GM12891 (cell line): ENCODE results near the gene INPP4A.

Experiments
- DNase-seq: peaks from one replicate; pipeline ENCODE4 v3.0.0; 2011; ENCODE audit warnings: low spot score; ENCODE audit not compliant: insufficient read length
- FAIRE-seq: peaks from 2 replicates; lab custom pipeline; 2011; peaks lifted over from hg19 to GRCh38; lab: Jason Lieb, UNC
- PAX5 ChIP-seq: IDR thresholded peaks from 2 replicates; pipeline ENCODE4 v1.6.1; 2011; ENCODE audit warnings: low read length, moderate library complexity, mild to moderate bottlenecking; ENCODE audit not compliant: insufficient read depth, severe bottlenecking
- POLR2A ChIP-seq: IDR thresholded peaks from 2 replicates; pipeline ENCODE4 v1.6.1; 2011; ENCODE audit warnings: low read depth, low read length, control low read depth
- POLR2AphosphoS5 ChIP-seq: IDR thresholded peaks from 2 replicates; pipeline ENCODE4 v1.6.1; 2011; ENCODE audit warnings: low read depth, low read length, control low read depth
- POU2F2 ChIP-seq: IDR thresholded peaks from 2 replicates; pipeline ENCODE4 v1.6.1; 2011; ENCODE audit warnings: low read depth, mild to moderate bottlenecking, control low read depth, low read length, moderate library complexity
- SPI1 ChIP-seq: IDR thresholded peaks from 2 replicates; pipeline ENCODE4 v1.6.1; 2011; ENCODE audit warnings: low read depth, low read length, control low read depth
- TAF1 ChIP-seq: IDR thresholded peaks from 2 replicates; pipeline ENCODE4 v1.6.1; 2011; ENCODE audit warnings: low read depth, low read length, control low read depth

Gene INPP4A

DNA sequence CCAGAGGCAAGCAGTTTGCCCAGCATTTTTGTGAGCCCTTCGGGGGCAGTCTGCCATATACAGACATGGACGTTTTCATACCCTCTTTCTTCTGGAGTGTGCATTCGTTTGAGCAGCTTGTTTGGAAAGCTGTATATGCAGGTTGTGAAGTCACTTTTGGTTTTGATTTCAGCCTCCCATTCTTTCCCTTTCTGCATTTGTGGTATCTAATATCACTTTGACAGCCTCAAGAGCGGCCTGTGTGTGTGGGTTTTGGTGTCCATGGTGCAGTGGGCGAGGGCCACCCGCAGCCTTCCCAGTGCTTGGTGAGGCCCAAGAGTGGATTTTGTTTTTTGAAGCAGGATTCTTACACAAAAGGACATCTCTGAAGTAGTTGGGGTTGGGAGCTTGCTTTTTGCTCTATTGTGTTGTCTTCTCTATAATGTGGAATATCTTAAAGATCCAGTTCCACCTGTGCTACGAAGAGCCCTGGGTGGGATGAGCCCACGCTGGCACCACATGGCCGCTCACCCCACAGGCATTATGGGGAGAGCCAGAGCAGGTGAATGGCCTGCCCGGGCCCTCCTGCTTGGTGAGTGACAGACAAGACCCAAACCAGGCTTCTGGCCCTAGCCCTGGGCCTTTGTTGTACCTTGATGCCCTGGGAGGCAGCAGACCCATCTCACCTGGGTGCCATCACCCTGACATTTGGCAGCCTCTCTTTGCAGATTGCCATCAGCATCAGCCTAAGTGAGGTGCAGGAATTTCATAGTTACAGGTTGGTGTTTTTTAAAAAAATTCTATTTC lies 29.5 kb downstream of the INPP4A start:
- TF ChIP-seq POU2F2 (0 out of 2 replicates have a peak, but pooled peaks have one; percentile 7), PAX5 (no peak), POLR2A (no peak), TAF1 (no peak), POLR2AphosphoS5 (no peak), SPI1 (no peak)
- DNase-seq (no peak), FAIRE-seq (peak; percentile 85)

DNA sequence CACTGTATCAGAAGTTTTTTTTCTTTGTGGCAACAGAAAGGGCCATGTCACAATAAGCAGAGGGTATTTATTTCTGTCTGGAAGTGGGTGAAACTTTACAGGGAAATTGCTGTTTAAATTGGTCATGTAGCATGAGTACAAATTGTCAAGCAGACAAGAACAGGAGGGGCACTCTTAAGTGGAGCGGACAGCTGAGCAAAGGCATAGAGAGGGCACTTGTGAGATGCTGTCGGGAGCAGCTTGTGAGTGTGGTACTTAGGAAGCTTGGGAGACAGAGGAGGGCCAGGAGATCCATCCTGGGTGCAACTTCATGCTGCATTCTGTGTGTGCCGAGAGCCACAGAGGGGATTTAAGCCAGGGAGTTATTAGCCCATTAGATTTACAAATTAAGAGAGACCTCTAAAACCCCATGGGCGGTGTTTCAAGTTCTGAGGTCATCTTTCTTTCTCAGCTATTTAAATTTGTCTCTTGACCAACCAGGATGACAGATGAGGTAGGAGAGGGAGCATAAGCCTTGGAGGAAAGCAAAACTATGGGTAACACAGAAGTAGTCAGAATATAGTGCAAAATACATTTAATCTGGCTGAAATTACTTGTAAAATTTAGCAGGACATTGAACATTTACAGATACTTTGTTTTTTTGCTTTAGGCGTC lies 30.4 kb downstream of the INPP4A start:
- FAIRE-seq, result peak; percentile 56
- TF ChIP-seq POLR2AphosphoS5 (0 out of 2 replicates have a peak, but pooled peaks have one; percentile 17), SPI1 (no peak)

DNA sequence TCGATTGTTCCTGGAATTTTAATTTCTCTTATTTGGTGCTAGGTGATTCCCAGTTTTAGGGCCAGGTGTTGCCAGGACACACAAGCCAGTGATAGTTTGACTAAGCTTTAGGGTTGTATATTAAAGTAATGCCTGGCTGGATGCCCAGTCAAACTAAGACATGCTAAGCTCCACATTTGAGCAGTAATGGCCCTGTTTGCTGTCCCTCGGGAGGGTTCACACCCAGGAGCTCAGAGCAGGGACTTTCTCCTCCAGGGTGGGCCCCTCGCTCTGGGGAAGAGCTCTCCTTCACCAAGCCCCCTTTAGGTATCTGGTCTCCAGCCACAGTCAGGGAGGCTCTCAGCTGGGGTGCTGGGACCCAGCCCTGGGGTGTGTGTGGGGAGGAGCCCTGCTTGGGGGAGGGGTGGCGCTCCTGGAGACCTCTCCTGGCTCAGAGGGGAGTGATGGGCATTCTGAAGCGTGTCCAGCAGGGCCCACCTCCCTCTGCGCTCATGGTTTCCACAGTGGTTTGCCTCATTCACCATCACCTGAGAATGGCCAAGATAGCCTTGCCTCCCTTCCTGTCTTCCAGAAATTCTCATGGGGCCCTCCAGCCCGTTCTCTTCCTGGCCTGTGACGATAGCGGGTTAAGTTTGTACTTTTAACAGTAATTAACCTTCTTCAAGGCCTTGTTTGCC lies 31.7 kb downstream of the INPP4A start:
- 0 out of 2 replicates have a peak, but pooled peaks have one; percentile 22 for TF ChIP-seq POLR2A
- no peak for TF ChIP-seq TAF1
- TF ChIP-seq POLR2AphosphoS5, result 0 out of 2 replicates have a peak, but pooled peaks have one; percentile 38
- DNase-seq, result no peak
- peak; percentile 13 for FAIRE-seq

More for the DNA sequence above, 30.4 kb downstream of the INPP4A start:
- no peak for DNase-seq

DNA sequence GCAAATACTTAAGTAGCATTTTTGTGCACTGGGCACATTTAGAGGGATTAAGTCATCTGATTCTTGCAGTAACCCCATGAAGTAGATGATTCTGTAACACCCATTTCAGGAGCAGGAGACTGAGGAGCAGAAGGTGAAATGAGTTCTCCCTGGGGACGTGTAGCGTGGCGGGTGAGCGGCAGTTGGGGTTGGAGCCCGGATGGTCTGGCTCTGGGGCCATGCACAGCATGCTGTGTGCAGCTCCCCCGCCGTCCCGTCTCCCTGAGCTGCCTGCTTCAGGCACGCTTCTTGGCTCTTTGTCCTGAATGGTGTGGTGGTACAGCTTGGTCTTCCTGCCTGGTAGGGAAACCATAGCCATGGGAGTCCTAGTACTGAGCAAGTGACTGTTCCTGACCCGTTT lies 32.4 kb downstream of the INPP4A start:
- no peak for DNase-seq
- TF ChIP-seq PAX5, result no peak
- TF ChIP-seq POU2F2, result no peak
- no peak for TF ChIP-seq POLR2A
- TF ChIP-seq POLR2AphosphoS5, result no peak
- peak; percentile 66 for FAIRE-seq

DNA sequence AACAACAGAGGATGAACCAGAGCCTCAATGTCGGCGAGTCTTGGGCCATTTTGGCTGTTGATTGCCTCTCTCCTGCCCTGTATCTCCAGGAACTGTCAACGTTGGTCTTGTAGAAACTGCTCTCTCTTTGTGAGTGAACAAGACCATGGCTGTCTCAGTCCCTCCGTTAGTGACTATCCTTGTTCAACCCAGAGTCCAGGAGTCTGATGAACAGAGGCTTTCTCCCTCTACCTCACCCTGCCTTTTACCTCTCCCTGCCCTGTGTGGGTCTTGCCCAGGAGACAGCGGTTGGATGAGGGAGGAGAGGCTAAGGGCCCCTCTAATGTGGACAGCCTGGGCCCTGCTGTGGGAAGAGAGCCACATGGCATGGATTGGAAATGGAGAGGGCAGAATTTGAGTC lies 32.8 kb downstream of the INPP4A start:
- FAIRE-seq, result no peak
- no peak for DNase-seq
- TF ChIP-seq SPI1 (no peak), PAX5 (no peak), POLR2AphosphoS5 (no peak), TAF1 (no peak)

DNA sequence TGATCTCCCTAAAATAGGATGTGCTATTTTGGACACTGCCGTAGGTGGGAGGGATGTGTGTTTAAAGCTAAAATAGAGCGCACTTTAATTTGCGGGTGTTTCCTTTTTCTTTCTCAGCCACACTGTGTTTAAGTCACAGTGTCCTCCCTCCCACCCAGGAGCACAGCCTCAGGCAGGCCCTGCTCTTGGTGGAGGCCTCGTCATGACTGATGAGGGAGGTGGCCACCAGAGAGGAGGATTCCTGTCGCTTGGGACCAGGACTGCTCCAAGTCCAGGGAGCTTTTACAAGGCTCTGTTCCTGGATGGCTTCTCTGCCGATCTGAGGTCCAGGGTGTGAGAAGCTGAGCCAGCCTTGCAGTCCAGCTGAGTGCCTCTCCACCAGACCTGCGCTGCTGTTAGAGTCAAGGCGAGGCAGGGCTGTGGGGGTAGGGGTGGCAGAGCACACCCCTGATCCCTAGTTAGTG lies 33.5 kb downstream of the INPP4A start:
- DNase-seq, result no peak
- FAIRE-seq, result no peak
- TF ChIP-seq SPI1 (no peak), PAX5 (no peak), POLR2AphosphoS5 (no peak), TAF1 (no peak), POLR2A (no peak), POU2F2 (no peak)

DNA sequence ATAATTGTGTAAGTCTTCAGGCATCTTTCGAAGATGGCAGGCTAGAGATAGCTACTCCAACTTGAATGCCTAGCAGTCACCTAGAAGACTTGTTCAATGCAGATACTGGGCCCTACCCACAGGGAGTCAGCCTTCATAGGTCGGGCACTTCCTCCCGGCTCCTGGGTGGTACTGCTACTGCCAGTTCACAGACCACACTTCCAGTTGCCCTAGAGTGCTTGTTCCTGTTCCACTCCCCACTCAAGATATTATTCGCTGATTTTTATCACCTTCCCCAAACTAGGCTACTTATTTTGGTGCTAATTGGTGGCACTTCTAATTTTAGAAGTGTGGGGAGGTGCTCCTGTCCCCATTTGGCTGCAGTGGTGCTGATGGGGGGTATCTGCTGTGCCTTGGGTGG lies 34.2 kb downstream of the INPP4A start:
- no peak for TF ChIP-seq POLR2AphosphoS5
- TF ChIP-seq SPI1, result peak; percentile 51
- no peak for TF ChIP-seq POU2F2
- FAIRE-seq (no peak), DNase-seq (no peak)

DNA sequence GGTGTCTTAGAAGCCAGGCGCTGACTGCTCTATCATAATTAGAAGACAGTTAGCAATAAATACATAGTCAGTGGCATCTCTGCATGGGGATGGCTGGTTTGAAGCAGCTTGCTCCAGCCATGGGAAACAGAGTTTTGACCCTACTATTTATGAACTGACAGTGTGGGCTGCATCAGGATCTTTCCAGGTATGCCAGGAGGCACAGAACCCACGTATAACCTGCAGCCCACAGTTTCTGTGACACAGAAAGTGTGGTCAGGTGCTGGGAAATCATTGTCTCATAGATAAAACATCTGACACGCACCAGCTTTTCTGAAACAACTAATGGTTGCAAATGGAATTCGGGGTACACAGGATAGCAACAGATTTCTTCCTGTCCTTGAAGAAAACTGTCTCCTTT lies 34.7 kb downstream of the INPP4A start:
- FAIRE-seq (peak; percentile 33), DNase-seq (no peak)
- TF ChIP-seq TAF1 (no peak), POU2F2 (no peak), POLR2AphosphoS5 (no peak), SPI1 (no peak), PAX5 (no peak)

DNA sequence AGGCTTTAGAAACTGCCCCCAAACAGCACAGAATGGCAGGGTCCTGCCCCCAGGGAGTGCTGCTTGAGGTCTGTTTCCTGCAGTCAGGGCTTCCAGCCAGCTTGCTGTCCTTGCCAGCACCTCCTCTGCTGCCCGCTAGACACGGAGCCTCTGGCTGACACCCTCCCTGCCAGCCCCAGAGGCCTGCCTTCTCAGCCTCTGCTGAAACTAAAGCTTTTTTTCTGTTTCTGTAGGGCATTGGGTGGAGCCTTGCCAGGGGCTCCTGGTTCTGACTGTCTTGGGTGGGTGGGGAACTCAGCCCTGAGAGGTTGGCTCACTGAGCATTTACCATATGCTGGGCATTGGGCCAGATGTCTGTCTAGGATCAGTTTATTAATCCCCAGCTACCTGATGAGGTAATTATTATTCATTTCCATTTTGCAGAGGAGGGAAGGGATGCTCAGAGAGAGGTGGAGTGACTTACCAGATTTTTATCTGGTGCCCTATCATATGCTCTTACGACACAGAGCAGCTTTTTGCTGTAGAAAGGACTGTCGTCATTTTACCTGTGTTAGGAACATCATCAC lies 35.4 kb downstream of the INPP4A start:
- no peak for TF ChIP-seq POU2F2
- FAIRE-seq (peak; percentile 83), DNase-seq (no peak)

DNA sequence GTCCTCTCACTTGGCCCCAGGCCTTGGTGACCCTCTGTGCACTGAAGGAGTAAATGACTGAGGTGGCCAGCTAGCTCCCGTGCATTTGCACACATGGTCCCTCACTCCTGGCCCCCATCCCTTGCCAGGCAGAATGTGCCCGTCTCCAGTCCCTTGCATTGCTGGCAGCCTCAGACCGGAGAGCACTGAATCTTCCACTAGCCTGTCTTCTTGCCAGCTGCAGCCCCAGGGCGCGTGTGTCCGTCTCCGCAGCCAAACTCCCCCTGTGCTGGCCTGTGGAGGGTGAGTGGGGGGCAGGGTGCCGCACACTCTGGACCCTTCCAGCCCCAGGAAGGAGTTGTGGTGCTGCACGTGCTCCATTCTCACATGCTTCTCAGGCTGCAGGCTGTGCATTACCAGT lies 35.9 kb downstream of the INPP4A start:
- TF ChIP-seq POLR2AphosphoS5 (no peak), POU2F2 (no peak), POLR2A (no peak), TAF1 (no peak), PAX5 (no peak), SPI1 (no peak)
- FAIRE-seq, result no peak
- DNase-seq, result no peak
